ENCODE measurements around the gene GSG1L. TPM values are rescaled to one million over a fixed set of nuclear protein-coding genes. Genes with fewer than 3 reads are reported as not detected.
A peak's percentile ranks its signal among the peaks of the same experiment; 100 is the strongest.

The GSG1L gene
- total and polyA plus RNA-seq, 9 of the 15 experiments (the other 6 are each of a cell fraction or from before 2014, with no cell fraction given) = not detected

DNA sequence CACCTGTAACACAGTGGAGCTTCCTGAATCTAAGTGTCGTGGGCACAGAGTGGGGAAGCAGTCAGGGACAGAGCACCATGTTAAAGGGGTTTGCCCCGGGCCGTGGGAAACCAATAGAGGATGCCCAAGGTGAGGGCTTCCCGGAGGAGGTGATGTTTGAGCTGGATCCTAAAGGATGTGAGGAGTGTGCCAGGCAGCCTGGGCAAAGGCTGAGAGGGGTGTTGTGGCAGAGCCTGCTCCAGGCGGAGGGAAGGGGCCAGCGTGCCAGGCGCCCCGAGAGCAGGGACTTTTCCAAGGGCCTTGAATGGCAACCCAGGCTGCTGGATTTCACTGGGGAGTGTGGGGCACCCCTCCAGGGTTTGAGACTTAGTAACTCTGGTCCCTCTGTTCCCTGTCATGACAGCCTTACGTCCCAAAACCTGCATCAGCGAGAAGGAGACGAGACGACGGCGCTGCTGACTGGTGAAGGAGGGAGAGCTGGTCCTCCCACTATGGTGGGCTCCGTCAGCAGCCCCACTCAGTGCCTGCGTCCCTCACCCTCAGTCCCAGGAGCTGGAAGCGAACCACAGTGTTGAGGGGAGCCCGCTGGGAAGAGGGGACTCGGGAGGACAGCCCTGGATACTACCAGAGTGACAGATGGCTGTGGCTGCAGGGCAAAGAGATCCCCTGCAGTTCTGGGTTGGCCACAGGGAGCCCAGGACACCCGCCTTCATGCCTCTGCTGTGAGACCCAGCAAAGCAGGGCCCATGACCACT, 285.2 kb downstream of the GSG1L start:
- ATAC-seq (no peak), FAIRE-seq (no peak), DNase-seq (ENCODE audit: extremely low read depth in 1 of 4, low spot score in 3 of 4) (no peak)
- Histone ChIP-seq H3K9me3 (replicated peaks; ENCODE audit: control insufficient read depth, insufficient read depth, low read depth, low read length) (no peaks in the 10 kb centered on the region), H3K27me3 (ENCODE audit: control insufficient read depth in 2 of 2, insufficient read depth in 2 of 2, low read length in 2 of 2) (peaks cover 6 to 52% of the 10 kb centered on the region in 2 experiments; a peak in 2 of 5 replicates), H3K9me1 (ENCODE audit: control insufficient read depth, insufficient read depth, low read length) (no peaks in the 10 kb centered on the region), H3K9ac (ENCODE audit: insufficient read depth in 1 of 2, low read depth in 2 of 2, low read length in 2 of 2) (no peak overlapping the region), H3K4me1 (replicated peaks in 1 of 2; ENCODE audit: control insufficient read depth in 2 of 2, insufficient read depth in 2 of 2, low read length in 2 of 2) (peaks cover 0 to 19% of the 10 kb centered on the region in 2 experiments; a peak in 2 of 5 replicates), H3K36me3 (ENCODE audit: control insufficient read depth, insufficient read depth, low read length) (no peaks in the 10 kb centered on the region), H3K4me2 (ENCODE audit: insufficient read depth, low read length) (no peak overlapping the region), H3K27ac (ENCODE audit: extremely low read depth, low read depth, low read length) (no peak overlapping the region), H2AFZ (ENCODE audit: low read depth, low read length) (no peak overlapping the region), H3K79me2 (ENCODE audit: control insufficient read depth, insufficient read depth, low read length) (no peaks in the 10 kb centered on the region), H3K4me3 (no peak overlapping the region), H4K20me1 (replicated peaks; ENCODE audit: control insufficient read depth, insufficient read depth, low read length) (peaks cover 2% of the 10 kb centered on the region)
- BruUV-seq (replicated peaks) = no TSS peak
- in situ Hi-C loops (cut with MboI) = no loop called here
- peak; percentile 69 for TF ChIP-seq ZFP36 (IDR thresholded peaks at IDR 0.05; ENCODE audit: low read depth, low read length, partially characterized antibody)
- no peak for TF ChIP-seq NCOR1 (IDR thresholded peaks at IDR 0.05)
- ChIA-PET CTCF (ENCODE audit: low intra/inter-chr PET ratio) (no interaction called here), POLR2A (no interaction called here)
- 9% methylated on average over 16 of the region's 20 CpGs for WGBS (ENCODE audit: insufficient coverage, low coverage, missing lambda C conversion rate)
- intact Hi-C loops (cut with micrococcal nuclease) = no loop called here

DNA sequence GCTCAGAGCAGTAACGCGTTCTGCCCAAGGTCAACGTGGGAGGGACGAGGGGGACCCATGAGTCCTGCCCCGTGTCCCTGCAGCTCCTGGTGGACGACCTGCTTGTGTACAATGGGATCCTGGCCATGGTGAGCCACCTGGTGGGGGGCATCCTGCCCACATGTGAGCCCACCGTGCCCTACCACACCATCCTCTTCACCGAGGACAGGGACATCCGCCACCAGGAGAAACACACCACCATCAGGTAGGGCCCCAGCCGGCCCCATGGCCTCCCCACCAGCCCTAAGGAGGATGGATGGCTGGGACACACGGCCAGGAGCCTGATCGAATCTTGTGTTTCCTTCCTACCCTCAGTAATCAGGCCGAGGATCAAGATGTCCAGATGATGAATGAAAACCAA, 286.0 kb downstream of the GSG1L start:
- ATAC-seq = no peak
- WGBS (ENCODE audit: insufficient coverage, low coverage, missing lambda C conversion rate) = 9% methylated on average over 11 of the region's 13 CpGs
- Histone ChIP-seq H3K27ac (ENCODE audit: extremely low read depth, low read depth, low read length) (no peak overlapping the region), H4K20me1 (replicated peaks; ENCODE audit: control insufficient read depth, insufficient read depth, low read length) (peaks cover 2% of the 10 kb centered on the region), H2AFZ (ENCODE audit: low read depth, low read length) (no peak overlapping the region), H3K9me3 (replicated peaks; ENCODE audit: control insufficient read depth, insufficient read depth, low read depth, low read length) (no peaks in the 10 kb centered on the region; the same call in 1 of the 2 replicates), H3K4me3 (no peak overlapping the region), H3K36me3 (ENCODE audit: control insufficient read depth, insufficient read depth, low read length) (no peaks in the 10 kb centered on the region), H3K9me1 (ENCODE audit: control insufficient read depth, insufficient read depth, low read length) (no peaks in the 10 kb centered on the region), H3K4me1 (replicated peaks in 1 of 2; ENCODE audit: control insufficient read depth in 2 of 2, insufficient read depth in 2 of 2, low read length in 2 of 2) (peaks cover 0 to 16% of the 10 kb centered on the region in 2 experiments; a peak in 2 of 5 replicates), H3K9ac (ENCODE audit: insufficient read depth in 1 of 2, low read depth in 2 of 2, low read length in 2 of 2) (no peak overlapping the region), H3K79me2 (ENCODE audit: control insufficient read depth, insufficient read depth, low read length) (no peaks in the 10 kb centered on the region), H3K4me2 (ENCODE audit: insufficient read depth, low read length) (no peak overlapping the region), H3K27me3 (ENCODE audit: control insufficient read depth in 2 of 2, insufficient read depth in 2 of 2, low read length in 2 of 2) (peaks cover 3 to 44% of the 10 kb centered on the region in 2 experiments; a peak in 2 of 5 replicates)
- POLR2A ChIA-PET = no interaction called here
- no TSS peak for BruUV-seq (replicated peaks)
- intact Hi-C loops (cut with micrococcal nuclease) = no loop called here
- in situ Hi-C loops (cut with MboI) = no loop called here
- CTCF ChIA-PET (ENCODE audit: low intra/inter-chr PET ratio) = no interaction called here
- DNase-seq (ENCODE audit: extremely low read depth in 1 of 4, low spot score in 3 of 4) = no peak
- FAIRE-seq = no peak
- no peak for TF ChIP-seq PHB2 (IDR thresholded peaks at IDR 0.05; ENCODE audit: low read depth)
- no peak for TF ChIP-seq MTA2 (IDR thresholded peaks at IDR 0.05; ENCODE audit: low read depth)
- TF ChIP-seq HNRNPL (IDR thresholded peaks at IDR 0.05; ENCODE audit: low read depth, low read length) = no peak
- TF ChIP-seq BRD9 (IDR thresholded peaks at IDR 0.05; ENCODE audit: low read depth, partially characterized antibody) = no peak
- TF ChIP-seq SRF (CRISPR knock-in tag; IDR thresholded peaks at IDR 0.05) = no peak
- TF ChIP-seq EGR1 (conservative IDR thresholded peaks at IDR 0.05) = no peak
- TF ChIP-seq ZC3H11A (IDR thresholded peaks at IDR 0.05; ENCODE audit: low read depth, low read length) = no peak
- TF ChIP-seq, protein P1, sequence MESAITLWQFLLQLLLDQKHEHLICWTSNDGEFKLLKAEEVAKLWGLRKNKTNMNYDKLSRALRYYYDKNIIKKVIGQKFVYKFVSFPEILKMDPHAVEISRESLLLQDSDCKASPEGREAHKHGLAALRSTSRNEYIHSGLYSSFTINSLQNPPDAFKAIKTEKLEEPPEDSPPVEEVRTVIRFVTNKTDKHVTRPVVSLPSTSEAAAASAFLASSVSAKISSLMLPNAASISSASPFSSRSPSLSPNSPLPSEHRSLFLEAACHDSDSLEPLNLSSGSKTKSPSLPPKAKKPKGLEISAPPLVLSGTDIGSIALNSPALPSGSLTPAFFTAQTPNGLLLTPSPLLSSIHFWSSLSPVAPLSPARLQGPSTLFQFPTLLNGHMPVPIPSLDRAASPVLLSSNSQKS (CRISPR knock-in tag; IDR thresholded peaks at IDR 0.05) = no peak
- TF ChIP-seq TAF15 (IDR thresholded peaks at IDR 0.05; ENCODE audit: low read depth, low read length) = no peak
- TF ChIP-seq STAT5A (IDR thresholded peaks at IDR 0.05; ENCODE audit: borderline replicate concordance, low read length) = no peak
- TF ChIP-seq PYGO2 (tag; IDR thresholded peaks at IDR 0.05) = no peak
- no peak for TF ChIP-seq PHF8 (IDR thresholded peaks at IDR 0.05; ENCODE audit: borderline replicate concordance, low read length)
- no peak for TF ChIP-seq HDAC3 (IDR thresholded peaks at IDR 0.05; ENCODE audit: borderline replicate concordance, partially characterized antibody)
- no peak for TF ChIP-seq PCBP2 (IDR thresholded peaks at IDR 0.05; ENCODE audit: low read depth, low read length, poor library complexity, severe bottlenecking)

Measured in K562 (cell line).